Ishikawa (cell line): Measurements from ENCODE around the gene NRG2.

Source experiments
- CEBPB ChIP-seq: IDR thresholded peaks from 2 replicates; pipeline ENCODE4 v1.6.1; 2012
- CREB1 ChIP-seq: IDR thresholded peaks from 2 replicates; pipeline ENCODE4 v1.6.1; 2012; ENCODE audit warnings: low read depth
- EGR1 ChIP-seq: IDR thresholded peaks from 2 replicates; pipeline ENCODE4 v1.6.1; 2012
- EP300 ChIP-seq: IDR thresholded peaks from 2 replicates; pipeline ENCODE4 v1.6.1; 2012; ENCODE audit warnings: borderline replicate concordance
- FOXM1 ChIP-seq: IDR thresholded peaks from 2 replicates; pipeline ENCODE4 v1.6.1; 2012; ENCODE audit warnings: low read depth, borderline replicate concordance
- NFIC ChIP-seq: IDR thresholded peaks from 2 replicates; pipeline ENCODE4 v1.6.1; 2012
- RAD21 ChIP-seq: IDR thresholded peaks from 2 replicates; pipeline ENCODE4 v1.6.1; 2012; ENCODE audit warnings: low read depth
- TAF1 ChIP-seq: IDR thresholded peaks from 2 replicates; pipeline ENCODE4 v1.6.1; 2012; ENCODE audit warnings: low read depth, mild to moderate bottlenecking
- TCF12 ChIP-seq: IDR thresholded peaks from 2 replicates; pipeline ENCODE4 v1.6.1; 2012; ENCODE audit warnings: low read depth
- TEAD4 ChIP-seq: IDR thresholded peaks from 2 replicates; pipeline ENCODE4 v1.6.1; 2012
- YY1 ChIP-seq: IDR thresholded peaks from 2 replicates; pipeline ENCODE4 v1.6.1; 2012; ENCODE audit warnings: low read depth
- ZBTB7A ChIP-seq: IDR thresholded peaks from 2 replicates; pipeline ENCODE4 v1.6.1; 2012; ENCODE audit warnings: low read depth
- TF ChIP-seq, protein P1 (sequence below): IDR thresholded peaks from 2 replicates; pipeline ENCODE4 v1.6.1; 2012
- TF ChIP-seq, protein P2 (sequence below): IDR thresholded peaks from 2 replicates; pipeline ENCODE4 v1.6.1; 2012
- TF ChIP-seq, protein P3 (sequence below): IDR thresholded peaks from 2 replicates; pipeline ENCODE4 v1.6.1; 2012; ENCODE audit warnings: low read depth, mild to moderate bottlenecking

Gene NRG2

DNA sequence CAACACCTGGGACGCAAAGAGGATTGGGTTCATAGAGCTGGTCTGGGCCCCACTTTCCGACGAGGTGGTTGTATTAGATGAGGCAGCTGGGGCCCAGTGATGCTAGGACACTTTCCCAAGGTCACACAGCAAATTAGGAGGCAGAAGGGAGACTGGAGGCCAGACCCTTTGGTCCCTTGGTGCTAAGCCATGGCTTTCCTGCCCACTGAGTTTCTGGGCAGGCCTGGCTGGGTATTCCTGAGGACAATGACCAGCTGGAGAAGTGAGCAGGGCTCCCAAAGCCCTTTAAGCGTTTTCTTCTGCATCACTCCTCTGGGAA is 181.3 kb downstream of the NRG2 start:
- TF ChIP-seq, protein P1, sequence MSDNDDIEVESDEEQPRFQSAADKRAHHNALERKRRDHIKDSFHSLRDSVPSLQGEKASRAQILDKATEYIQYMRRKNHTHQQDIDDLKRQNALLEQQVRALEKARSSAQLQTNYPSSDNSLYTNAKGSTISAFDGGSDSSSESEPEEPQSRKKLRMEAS, result no peak
- TF ChIP-seq TAF1, result no peak
- no peak for TF ChIP-seq RAD21
- TF ChIP-seq NFIC, result no peak
- TF ChIP-seq YY1, result no peak
- TF ChIP-seq, protein P2, sequence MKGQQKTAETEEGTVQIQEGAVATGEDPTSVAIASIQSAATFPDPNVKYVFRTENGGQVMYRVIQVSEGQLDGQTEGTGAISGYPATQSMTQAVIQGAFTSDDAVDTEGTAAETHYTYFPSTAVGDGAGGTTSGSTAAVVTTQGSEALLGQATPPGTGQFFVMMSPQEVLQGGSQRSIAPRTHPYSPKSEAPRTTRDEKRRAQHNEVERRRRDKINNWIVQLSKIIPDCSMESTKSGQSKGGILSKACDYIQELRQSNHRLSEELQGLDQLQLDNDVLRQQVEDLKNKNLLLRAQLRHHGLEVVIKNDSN, result no peak
- no peak for TF ChIP-seq CREB1
- no peak for TF ChIP-seq ZBTB7A
- TF ChIP-seq TCF12, result no peak
- TF ChIP-seq EGR1, result no peak

DNA sequence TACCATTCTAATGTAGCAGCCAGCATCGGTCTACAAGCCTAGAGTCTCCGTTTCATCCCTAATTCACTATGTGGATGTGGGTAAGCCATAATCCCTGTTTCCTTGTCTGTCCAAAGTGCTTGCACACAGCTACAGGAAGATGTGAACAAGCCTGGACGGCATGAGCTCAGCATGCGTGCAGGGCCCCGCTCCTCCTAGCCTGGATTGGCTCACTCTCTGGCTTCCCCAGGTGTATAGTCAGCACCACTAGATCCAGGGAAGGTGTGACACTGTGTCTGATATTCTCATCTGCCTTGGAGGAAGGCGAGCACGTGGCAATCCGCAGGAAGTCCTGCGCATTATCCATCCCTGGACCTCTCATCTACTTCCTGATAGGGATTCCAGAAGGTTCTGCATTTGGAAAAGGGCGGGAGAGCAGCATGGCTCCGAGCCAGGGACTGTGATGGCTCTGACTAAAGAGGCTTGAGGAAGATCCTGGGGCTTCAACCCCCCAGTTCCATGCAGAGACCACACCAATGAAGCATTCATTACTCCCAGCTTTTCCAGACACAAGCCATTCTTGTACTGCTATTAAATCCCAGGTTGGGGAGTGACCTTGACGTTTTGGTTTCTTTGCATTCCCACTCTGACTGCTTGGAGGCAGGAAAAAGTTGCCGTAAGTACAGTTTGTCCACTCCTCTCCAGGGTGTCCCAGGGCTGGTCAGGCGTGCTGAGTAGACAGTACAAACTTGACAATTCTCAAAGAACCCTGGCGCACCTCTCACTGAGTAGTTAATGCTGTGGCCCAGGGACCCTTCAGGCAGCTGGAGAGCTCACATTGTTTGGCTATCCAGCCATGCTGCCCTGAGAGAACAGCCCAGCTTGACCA is 181.8 kb downstream of the NRG2 start:
- TF ChIP-seq TCF12 (no peak), CEBPB (no peak), FOXM1 (no peak), EP300 (no peak), NFIC (no peak), EGR1 (no peak), RAD21 (no peak)
- TF ChIP-seq, protein P2, result no peak
- TF ChIP-seq, protein P1, result no peak
- TF ChIP-seq, protein P3, sequence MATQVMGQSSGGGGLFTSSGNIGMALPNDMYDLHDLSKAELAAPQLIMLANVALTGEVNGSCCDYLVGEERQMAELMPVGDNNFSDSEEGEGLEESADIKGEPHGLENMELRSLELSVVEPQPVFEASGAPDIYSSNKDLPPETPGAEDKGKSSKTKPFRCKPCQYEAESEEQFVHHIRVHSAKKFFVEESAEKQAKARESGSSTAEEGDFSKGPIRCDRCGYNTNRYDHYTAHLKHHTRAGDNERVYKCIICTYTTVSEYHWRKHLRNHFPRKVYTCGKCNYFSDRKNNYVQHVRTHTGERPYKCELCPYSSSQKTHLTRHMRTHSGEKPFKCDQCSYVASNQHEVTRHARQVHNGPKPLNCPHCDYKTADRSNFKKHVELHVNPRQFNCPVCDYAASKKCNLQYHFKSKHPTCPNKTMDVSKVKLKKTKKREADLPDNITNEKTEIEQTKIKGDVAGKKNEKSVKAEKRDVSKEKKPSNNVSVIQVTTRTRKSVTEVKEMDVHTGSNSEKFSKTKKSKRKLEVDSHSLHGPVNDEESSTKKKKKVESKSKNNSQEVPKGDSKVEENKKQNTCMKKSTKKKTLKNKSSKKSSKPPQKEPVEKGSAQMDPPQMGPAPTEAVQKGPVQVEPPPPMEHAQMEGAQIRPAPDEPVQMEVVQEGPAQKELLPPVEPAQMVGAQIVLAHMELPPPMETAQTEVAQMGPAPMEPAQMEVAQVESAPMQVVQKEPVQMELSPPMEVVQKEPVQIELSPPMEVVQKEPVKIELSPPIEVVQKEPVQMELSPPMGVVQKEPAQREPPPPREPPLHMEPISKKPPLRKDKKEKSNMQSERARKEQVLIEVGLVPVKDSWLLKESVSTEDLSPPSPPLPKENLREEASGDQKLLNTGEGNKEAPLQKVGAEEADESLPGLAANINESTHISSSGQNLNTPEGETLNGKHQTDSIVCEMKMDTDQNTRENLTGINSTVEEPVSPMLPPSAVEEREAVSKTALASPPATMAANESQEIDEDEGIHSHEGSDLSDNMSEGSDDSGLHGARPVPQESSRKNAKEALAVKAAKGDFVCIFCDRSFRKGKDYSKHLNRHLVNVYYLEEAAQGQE, result no peak

DNA sequence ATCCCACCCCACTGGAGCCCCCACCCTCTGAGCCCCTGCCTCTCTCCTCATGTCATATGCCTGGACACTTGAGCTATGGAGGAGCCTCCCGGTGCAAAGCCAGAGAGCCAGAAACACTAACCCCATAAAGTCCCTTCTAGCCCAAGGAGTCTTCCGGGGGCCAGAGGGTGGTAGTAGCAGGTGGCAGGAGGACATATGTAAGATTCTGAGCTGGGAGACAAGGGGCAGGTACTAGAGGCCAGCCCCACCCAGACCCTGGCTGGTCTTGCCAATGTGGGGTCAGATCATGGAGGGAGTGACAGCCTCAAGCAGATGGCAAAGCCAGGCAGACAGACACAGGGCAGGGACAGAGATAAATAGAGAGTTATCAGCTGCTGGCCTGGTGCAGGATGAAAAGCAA is 184.1 kb downstream of the NRG2 start:
- no peak for TF ChIP-seq YY1
- TF ChIP-seq, protein P3, result no peak
- TF ChIP-seq NFIC, result no peak
- no peak for TF ChIP-seq CREB1
- TF ChIP-seq CEBPB, result no peak
- TF ChIP-seq EGR1, result no peak
- no peak for TF ChIP-seq TAF1
- TF ChIP-seq RAD21, result no peak
- TF ChIP-seq, protein P1, result no peak
- no peak for TF ChIP-seq EP300
- TF ChIP-seq TCF12, result no peak
- TF ChIP-seq ZBTB7A, result no peak
- no peak for TF ChIP-seq TEAD4
- no peak for TF ChIP-seq FOXM1
- TF ChIP-seq, protein P2, result no peak

DNA sequence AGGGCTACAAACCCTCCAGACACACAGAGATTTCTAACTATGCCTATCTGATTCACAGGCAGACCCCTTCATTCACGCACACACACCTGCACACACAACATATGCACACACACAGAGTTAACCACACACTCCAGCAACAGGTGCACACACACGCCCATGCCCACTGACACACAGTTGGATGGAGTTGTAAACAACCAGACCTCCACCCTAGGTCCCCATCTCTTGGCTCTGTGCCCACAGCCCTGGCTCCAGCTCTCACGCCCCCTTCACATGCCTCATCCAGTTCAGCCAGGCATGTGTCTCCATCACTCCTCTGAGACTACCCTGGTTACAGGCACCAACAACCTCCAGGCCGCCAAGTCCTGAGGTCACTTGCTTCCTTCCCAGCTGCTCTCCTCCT is 186.4 kb downstream of the NRG2 start:
- TF ChIP-seq, protein P1, result no peak
- TF ChIP-seq ZBTB7A, result no peak
- TF ChIP-seq CREB1, result no peak
- no peak for TF ChIP-seq EGR1
- TF ChIP-seq, protein P2, result no peak
- TF ChIP-seq EP300, result no peak
- no peak for TF ChIP-seq TEAD4
- TF ChIP-seq FOXM1, result no peak
- TF ChIP-seq TAF1, result no peak
- TF ChIP-seq YY1, result no peak
- TF ChIP-seq NFIC, result no peak
- TF ChIP-seq TCF12, result no peak
- no peak for TF ChIP-seq CEBPB
